GM19395 (cell line): Measurements from ENCODE around the gene PTEN.
"Not testable (repeated sequence)": the region's sequence is repeated elsewhere in the genome, so short reads cannot be mapped to it uniquely, and the experiment has no call there.

Experiments
- ATAC-seq: cut with Tn5 transposase; IDR thresholded peaks from one replicate; pipeline ENCODE4 v1.9.1; 2021; ENCODE audit warnings: mild to moderate bottlenecking, moderate library complexity; ENCODE audit not compliant: unreplicated experiment

PTEN gene

GRCh38 chr10:87868277-87868676 is 4.9 kb downstream of the PTEN start:
- ATAC-seq = no peak

- ATAC-seq = not testable (repeated sequence)
These were observed 5.7 kb downstream of the PTEN start for GRCh38 chr10:87869139-87869538.

GRCh38 chr10:87869773-87870551 is 6.5 kb downstream of the PTEN start:
- no peak for ATAC-seq

- ATAC-seq = no peak
These were observed 9.4 kb downstream of the PTEN start for GRCh38 chr10:87872828-87873227.

- ATAC-seq = no peak
These were observed 10.2 kb downstream of the PTEN start for GRCh38 chr10:87873656-87874055.

- no peak for ATAC-seq
These were observed 12.6 kb downstream of the PTEN start for GRCh38 chr10:87875929-87876571.

- no peak for ATAC-seq
These were observed 15.4 kb downstream of the PTEN start for GRCh38 chr10:87878664-87879459.

GRCh38 chr10:87880336-87880735 is 16.9 kb downstream of the PTEN start:
- ATAC-seq = no peak

GRCh38 chr10:87881373-87882059 is 18.1 kb downstream of the PTEN start:
- ATAC-seq = not testable (repeated sequence)

GRCh38 chr10:87882555-87883294 is 19.3 kb downstream of the PTEN start:
- ATAC-seq = no peak

- no peak for ATAC-seq
These were observed 23.2 kb downstream of the PTEN start for GRCh38 chr10:87886635-87887034.

GRCh38 chr10:87887146-87887545 is 23.7 kb downstream of the PTEN start:
- no peak for ATAC-seq

- ATAC-seq = no peak
These were observed 24.3 kb downstream of the PTEN start for GRCh38 chr10:87887548-87888289.

GRCh38 chr10:87895430-87895829 is 32.0 kb downstream of the PTEN start:
- ATAC-seq = no peak

- ATAC-seq = no peak
These were observed 32.8 kb downstream of the PTEN start for GRCh38 chr10:87896216-87896615.

GRCh38 chr10:87897957-87898356 is 34.5 kb downstream of the PTEN start:
- ATAC-seq = not testable (repeated sequence)

GRCh38 chr10:87903396-87903795 is 40.0 kb downstream of the PTEN start:
- not testable (repeated sequence) for ATAC-seq

- ATAC-seq = no peak
These were observed 49.9 kb downstream of the PTEN start for GRCh38 chr10:87913156-87913921.

GRCh38 chr10:87915406-87915805 is 52.0 kb downstream of the PTEN start:
- no peak for ATAC-seq
